LNCAP (cell line): ENCODE data around the gene PCDHGB6.

ENCODE experiments used
- TF ChIP-seq, protein P1 (sequence below): fragments of 450-650 bp; IDR thresholded peaks from 2 replicates; pipeline ENCODE4 v1.5.1; 2017; ENCODE audit warnings: mild to moderate bottlenecking

The PCDHGB6 gene

GRCh38 chr5:141441571-141442170, 33.9 kb downstream of the PCDHGB6 start:
- TF ChIP-seq, protein P1, sequence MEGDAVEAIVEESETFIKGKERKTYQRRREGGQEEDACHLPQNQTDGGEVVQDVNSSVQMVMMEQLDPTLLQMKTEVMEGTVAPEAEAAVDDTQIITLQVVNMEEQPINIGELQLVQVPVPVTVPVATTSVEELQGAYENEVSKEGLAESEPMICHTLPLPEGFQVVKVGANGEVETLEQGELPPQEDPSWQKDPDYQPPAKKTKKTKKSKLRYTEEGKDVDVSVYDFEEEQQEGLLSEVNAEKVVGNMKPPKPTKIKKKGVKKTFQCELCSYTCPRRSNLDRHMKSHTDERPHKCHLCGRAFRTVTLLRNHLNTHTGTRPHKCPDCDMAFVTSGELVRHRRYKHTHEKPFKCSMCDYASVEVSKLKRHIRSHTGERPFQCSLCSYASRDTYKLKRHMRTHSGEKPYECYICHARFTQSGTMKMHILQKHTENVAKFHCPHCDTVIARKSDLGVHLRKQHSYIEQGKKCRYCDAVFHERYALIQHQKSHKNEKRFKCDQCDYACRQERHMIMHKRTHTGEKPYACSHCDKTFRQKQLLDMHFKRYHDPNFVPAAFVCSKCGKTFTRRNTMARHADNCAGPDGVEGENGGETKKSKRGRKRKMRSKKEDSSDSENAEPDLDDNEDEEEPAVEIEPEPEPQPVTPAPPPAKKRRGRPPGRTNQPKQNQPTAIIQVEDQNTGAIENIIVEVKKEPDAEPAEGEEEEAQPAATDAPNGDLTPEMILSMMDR, result no peak
